Subcutaneous abdominal adipose tissue (tissue), 5 donors: ENCODE measurements around the gene MAPK1IP1L.
"Not testable (repeated sequence)": the region's sequence is repeated elsewhere in the genome, so short reads cannot be mapped to it uniquely, and the experiment has no call there.

Source experiments
- H3K27ac ChIP-seq: one replicate; pipeline ENCODE4 v1.7.0; 2013; ENCODE audit warnings: low read depth, mild to moderate bottlenecking, inconsistent platforms, low read length, moderate library complexity
- H3K27me3 ChIP-seq, 5 donors: one replicate each; pipeline ENCODE4 v1.7.0; 2013; ENCODE audit warnings: low read length in 5 of 5, inconsistent platforms in 1 of 5; ENCODE audit not compliant: control insufficient read depth in 5 of 5, insufficient read depth in 4 of 5
- H3K36me3 ChIP-seq, 5 donors: one replicate each; pipeline ENCODE4 v1.7.0; 2013; ENCODE audit warnings: low read length in 5 of 5; ENCODE audit not compliant: control insufficient read depth in 5 of 5, insufficient read depth in 5 of 5
- H3K4me1 ChIP-seq, 5 donors: one replicate each; pipeline ENCODE4 v1.7.0; 2013; ENCODE audit warnings: low read length in 5 of 5, mild to moderate bottlenecking in 3 of 5, moderate library complexity in 1 of 5; ENCODE audit not compliant: control insufficient read depth in 5 of 5, insufficient read depth in 5 of 5
- H3K4me3 ChIP-seq, 5 donors: one replicate each; pipeline ENCODE4 v1.7.0; 2013; ENCODE audit warnings: low read length in 5 of 5, low read depth in 1 of 5
- H3K9ac ChIP-seq, 5 donors: one replicate each; pipeline ENCODE4 v1.7.0; 2013; ENCODE audit warnings: low read length in 5 of 5, mild to moderate bottlenecking in 4 of 5, moderate library complexity in 3 of 5
- H3K9me3 ChIP-seq, 5 donors: one replicate each; pipeline ENCODE4 v1.7.0; 2013; ENCODE audit warnings: low read length in 5 of 5; ENCODE audit not compliant: control insufficient read depth in 5 of 5
- donor health status: healthy.
- donor health status: healthy.
- donor health status: healthy.
- donor health status: healthy.
- donor health status: healthy.

MAPK1IP1L gene

GRCh38 chr14:55053018-55053417, 1.6 kb downstream of the MAPK1IP1L start:
- Histone ChIP-seq H3K27ac (peak overlapping the region; percentile 99), H3K36me3 (peaks cover 0 to 5% (median 0%) of the 10 kb centered on the region in 5 donors), H3K4me1 (peaks cover 0 to 26% (median 19%) of the 10 kb centered on the region in 5 donors), H3K4me3 (peak overlapping the region in 4 of 5 donors; percentile 76 to 97 (median 94)), H3K9ac (no peak overlapping the region), H3K27me3 (no peaks in the 10 kb centered on the region), H3K9me3 (no peaks in the 10 kb centered on the region)

GRCh38 chr14:55053500-55053899, 2.1 kb downstream of the MAPK1IP1L start:
- Histone ChIP-seq H3K27ac (peak overlapping the region; percentile 99), H3K4me3 (peak overlapping the region in 1 of 5 donors; percentile 97), H3K4me1 (peaks cover 0 to 26% (median 19%) of the 10 kb centered on the region in 5 donors), H3K9ac (no peak overlapping the region), H3K9me3 (no peaks in the 10 kb centered on the region), H3K36me3 (peaks cover 0 to 10% (median 0%) of the 10 kb centered on the region in 5 donors), H3K27me3 (no peaks in the 10 kb centered on the region)

- Histone ChIP-seq H3K9me3 (no peaks in the 10 kb centered on the region), H3K36me3 (peaks cover 0 to 10% (median 0%) of the 10 kb centered on the region in 5 donors), H3K27me3 (no peaks in the 10 kb centered on the region), H3K9ac (no peak overlapping the region), H3K4me3 (no peak overlapping the region), H3K4me1 (peaks cover 0 to 26% (median 19%) of the 10 kb centered on the region in 5 donors), H3K27ac (no peak overlapping the region)
Measured at GRCh38 chr14:55054098-55054497, 2.7 kb downstream of the MAPK1IP1L start.

- H3K27ac ChIP-seq = no peak overlapping the region
- H3K4me3 ChIP-seq = no peak overlapping the region
- peaks cover 0 to 17% (median 14%) of the 10 kb centered on the region in 5 donors for H3K4me1 ChIP-seq
- H3K36me3 ChIP-seq = peaks cover 0 to 20% (median 6%) of the 10 kb centered on the region in 5 donors
- no peaks in the 10 kb centered on the region for H3K27me3 ChIP-seq
- no peaks in the 10 kb centered on the region for H3K9me3 ChIP-seq
- H3K9ac ChIP-seq = no peak overlapping the region
Measured at GRCh38 chr14:55057919-55058318, 6.5 kb downstream of the MAPK1IP1L start.

- peaks cover 7 to 30% (median 15%) of the 10 kb centered on the region in 5 donors for H3K36me3 ChIP-seq
Measured at GRCh38 chr14:55059333-55059732, 7.9 kb downstream of the MAPK1IP1L start.

GRCh38 chr14:55062517-55063351, 11.3 kb downstream of the MAPK1IP1L start:
- Histone ChIP-seq H3K36me3 (peaks cover 20 to 47% (median 29%) of the 10 kb centered on the region in 5 donors), H3K27me3 (no peaks in the 10 kb centered on the region), H3K9me3 (no peaks in the 10 kb centered on the region), H3K4me1 (peaks cover 0 to 9% (median 5%) of the 10 kb centered on the region in 5 donors), H3K4me3 (no peak overlapping the region), H3K9ac (peak overlapping the region in 1 of 5 donors; percentile 2), H3K27ac (peak overlapping the region; percentile 21)

More at GRCh38 chr14:55059333-55059732, 7.9 kb downstream of the MAPK1IP1L start:
- Histone ChIP-seq H3K27ac (no peak overlapping the region), H3K9ac (no peak overlapping the region), H3K9me3 (no peaks in the 10 kb centered on the region), H3K4me1 (peaks cover 0 to 8% (median 6%) of the 10 kb centered on the region in 5 donors), H3K4me3 (no peak overlapping the region), H3K27me3 (no peaks in the 10 kb centered on the region)

GRCh38 chr14:55064896-55065295, 13.4 kb downstream of the MAPK1IP1L start:
- not testable (repeated sequence) for H3K27ac ChIP-seq, H3K9ac ChIP-seq, H3K27me3 ChIP-seq, H3K9me3 ChIP-seq, H3K4me3 ChIP-seq, H3K4me1 ChIP-seq
- peaks cover 20 to 37% (median 30%) of the 10 kb centered on the region in 5 donors for H3K36me3 ChIP-seq

GRCh38 chr14:55065411-55065810, 14.0 kb downstream of the MAPK1IP1L start:
- Histone ChIP-seq H3K36me3 (peaks cover 20 to 37% (median 30%) of the 10 kb centered on the region in 5 donors), H3K9me3 (no peaks in the 10 kb centered on the region), H3K4me3 (no peak overlapping the region), H3K4me1 (peaks cover 0 to 9% (median 5%) of the 10 kb centered on the region in 5 donors), H3K9ac (no peak overlapping the region), H3K27me3 (no peaks in the 10 kb centered on the region), H3K27ac (no peak overlapping the region)

GRCh38 chr14:55066223-55066622, 14.8 kb downstream of the MAPK1IP1L start:
- H3K9me3 ChIP-seq = no peaks in the 10 kb centered on the region
- H3K4me1 ChIP-seq = peaks cover 0 to 9% (median 5%) of the 10 kb centered on the region in 5 donors
- no peaks in the 10 kb centered on the region for H3K27me3 ChIP-seq
- H3K27ac ChIP-seq = no peak overlapping the region
- no peak overlapping the region for H3K4me3 ChIP-seq
- H3K36me3 ChIP-seq = peaks cover 20 to 37% (median 30%) of the 10 kb centered on the region in 5 donors
- no peak overlapping the region for H3K9ac ChIP-seq

- Histone ChIP-seq H3K27ac (no peak overlapping the region), H3K4me1 (peaks cover 0 to 17% (median 13%) of the 10 kb centered on the region in 5 donors)
Measured at GRCh38 chr14:55070981-55071411, 19.5 kb downstream of the MAPK1IP1L start.

More at GRCh38 chr14:55070981-55071411, 19.5 kb downstream of the MAPK1IP1L start:
- Histone ChIP-seq H3K4me3 (no peak overlapping the region), H3K27me3 (no peaks in the 10 kb centered on the region), H3K9ac (no peak overlapping the region), H3K36me3 (peaks cover 0 to 15% (median 6%) of the 10 kb centered on the region in 5 donors), H3K9me3 (no peaks in the 10 kb centered on the region)
